Vagina (tissue), 2 donors: Measurements from ENCODE around the gene BTRC. TPM values are rescaled to one million over a fixed set of nuclear protein-coding genes. Genes with fewer than 3 reads are reported as not detected.
"Not testable (repeated sequence)": the region's sequence is repeated elsewhere in the genome, so short reads cannot be mapped to it uniquely, and the experiment has no call there.

ENCODE experiments used
- DNase-seq, 2 donors: peaks; one replicate each; pipeline ENCODE4 v3.0.0-alpha.2; 2017; ENCODE audit errors: extremely low spot score in 2 of 2
- H3K27ac ChIP-seq: fragments of 200-600 bp; sonication (generic); one replicate; pipeline ENCODE4 v1.5.1; 2019
- H3K27me3 ChIP-seq: fragments of 200-600 bp; sonication (generic); one replicate; pipeline ENCODE4 v1.5.1; 2019
- H3K36me3 ChIP-seq, 2 donors: fragments of 200-600 bp; sonication (generic); one replicate each; pipeline ENCODE4 v1.5.1; 2017 to 2019
- H3K4me1 ChIP-seq: fragments of 200-600 bp; sonication (generic); one replicate; pipeline ENCODE4 v1.5.1; 2019
- H3K4me3 ChIP-seq, 2 donors: fragments of 200-600 bp; sonication (generic); 1 replicate in 1 of 2; 2 replicates in 1 of 2; pipeline ENCODE4 v1.5.1; 2016 to 2019
- H3K9me3 ChIP-seq: fragments of 200-600 bp; sonication (generic); one replicate; pipeline ENCODE4 v1.5.1; 2019
- POLR2A ChIP-seq, 2 donors: fragments of 450-650 bp; IDR thresholded peaks; one replicate each; pipeline ENCODE4 v1.6.1; 2017; ENCODE audit warnings: antibody characterized with exemption in 2 of 2, mild to moderate bottlenecking in 2 of 2, moderate library complexity in 2 of 2
- POLR2AphosphoS5 ChIP-seq, 2 donors: sonication (generic); formaldehyde crosslinking; IDR thresholded peaks; one replicate each; pipeline ENCODE4 v1.9.0; 2017; ENCODE audit warnings: antibody characterized with exemption in 2 of 2, mild to moderate bottlenecking in 2 of 2, low read depth in 1 of 2; ENCODE audit not compliant: insufficient read depth in 1 of 2
- intact Hi-C: fragments of 100-400 bp; cut with DNase I; formaldehyde crosslinking; loops from one replicate; pipeline ENCODE4 v1.15.1; 2023
- total RNA-seq: library from RNA; depleted of rRNA; stranded (reverse); fragments of >200 nt; gene quantifications from one replicate; pipeline ENCODE4 v1.2.3, GENCODE V29; 2016
- TF ChIP-seq, protein P1 (sequence below), 3 experiments: fragments of 450-650 bp in 2 of 3; fragments of 200-600 bp in 1 of 3; sonication (generic) in 1 of 3; IDR thresholded peaks; one replicate each; pipeline ENCODE4 v1.5.1; 2017 to 2019; ENCODE audit warnings: antibody characterized with exemption in 3 of 3, mild to moderate bottlenecking in 2 of 3, moderate library complexity in 2 of 3

BTRC gene
- total RNA-seq, 1 donor from 2014 or later: 12.5 TPM

DNA sequence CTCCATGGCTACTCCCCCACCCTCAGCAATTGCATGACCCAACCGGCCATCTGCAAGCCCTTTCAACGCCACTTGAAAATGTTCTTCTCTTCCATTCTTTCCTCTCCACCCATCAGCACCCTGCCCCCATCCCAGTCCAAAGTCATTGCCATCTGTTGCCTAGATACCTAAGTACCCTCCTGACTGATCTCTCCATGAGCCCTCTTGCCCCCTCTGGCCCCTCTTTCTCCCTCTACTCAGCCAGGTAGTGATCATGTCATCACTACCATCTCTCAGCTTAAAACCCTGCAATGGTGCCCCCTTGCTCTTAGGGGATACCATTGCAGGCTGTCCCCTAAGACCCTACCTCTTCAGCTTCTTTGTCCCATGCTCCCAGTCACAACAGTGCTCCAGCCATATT lies 30.5 kb upstream of the BTRC start:
- intact Hi-C loops: no loop called here
- no peaks in the 10 kb centered on the region for H3K9me3 ChIP-seq
- H3K4me3 ChIP-seq: no peak overlapping the region
- H3K27me3 ChIP-seq: no peaks in the 10 kb centered on the region
- H3K27ac ChIP-seq: no peak overlapping the region
- DNase-seq: no peak
- no peaks in the 10 kb centered on the region for H3K36me3 ChIP-seq
- TF ChIP-seq, protein P1, sequence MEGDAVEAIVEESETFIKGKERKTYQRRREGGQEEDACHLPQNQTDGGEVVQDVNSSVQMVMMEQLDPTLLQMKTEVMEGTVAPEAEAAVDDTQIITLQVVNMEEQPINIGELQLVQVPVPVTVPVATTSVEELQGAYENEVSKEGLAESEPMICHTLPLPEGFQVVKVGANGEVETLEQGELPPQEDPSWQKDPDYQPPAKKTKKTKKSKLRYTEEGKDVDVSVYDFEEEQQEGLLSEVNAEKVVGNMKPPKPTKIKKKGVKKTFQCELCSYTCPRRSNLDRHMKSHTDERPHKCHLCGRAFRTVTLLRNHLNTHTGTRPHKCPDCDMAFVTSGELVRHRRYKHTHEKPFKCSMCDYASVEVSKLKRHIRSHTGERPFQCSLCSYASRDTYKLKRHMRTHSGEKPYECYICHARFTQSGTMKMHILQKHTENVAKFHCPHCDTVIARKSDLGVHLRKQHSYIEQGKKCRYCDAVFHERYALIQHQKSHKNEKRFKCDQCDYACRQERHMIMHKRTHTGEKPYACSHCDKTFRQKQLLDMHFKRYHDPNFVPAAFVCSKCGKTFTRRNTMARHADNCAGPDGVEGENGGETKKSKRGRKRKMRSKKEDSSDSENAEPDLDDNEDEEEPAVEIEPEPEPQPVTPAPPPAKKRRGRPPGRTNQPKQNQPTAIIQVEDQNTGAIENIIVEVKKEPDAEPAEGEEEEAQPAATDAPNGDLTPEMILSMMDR (IDR thresholded peaks at IDR 0.05): no peak
- TF ChIP-seq POLR2A (IDR thresholded peaks at IDR 0.05) (no peak), POLR2AphosphoS5 (IDR thresholded peaks at IDR 0.05; ENCODE audit: insufficient read depth in 1 of 2, low read depth in 1 of 2) (no peak)
- H3K4me1 ChIP-seq: no peaks in the 10 kb centered on the region

DNA sequence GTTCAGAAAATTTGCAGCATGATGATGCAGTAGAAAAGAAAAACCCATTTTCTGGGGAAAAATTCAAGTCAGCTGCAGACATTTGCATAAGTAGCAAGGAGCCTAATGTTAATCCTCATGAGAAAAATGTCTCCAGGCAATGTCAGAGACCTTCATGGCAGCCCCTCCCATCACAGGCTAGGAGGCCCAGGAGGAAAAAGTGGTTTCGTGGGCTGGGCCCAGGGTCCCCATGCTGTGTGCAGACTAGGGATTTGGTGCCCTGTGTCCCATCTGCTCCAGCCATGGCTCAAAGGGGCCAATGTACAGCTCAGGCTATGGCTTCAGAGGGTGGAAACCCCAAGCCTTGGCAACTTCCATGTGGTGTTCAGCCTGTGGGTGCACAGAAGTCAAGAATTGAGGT lies 26.5 kb upstream of the BTRC start:
- intact Hi-C loops, H3K9me3 ChIP-seq, H3K27ac ChIP-seq, H3K4me1 ChIP-seq, H3K4me3 ChIP-seq, DNase-seq, H3K36me3 ChIP-seq, H3K27me3 ChIP-seq: not testable (repeated sequence)

DNA sequence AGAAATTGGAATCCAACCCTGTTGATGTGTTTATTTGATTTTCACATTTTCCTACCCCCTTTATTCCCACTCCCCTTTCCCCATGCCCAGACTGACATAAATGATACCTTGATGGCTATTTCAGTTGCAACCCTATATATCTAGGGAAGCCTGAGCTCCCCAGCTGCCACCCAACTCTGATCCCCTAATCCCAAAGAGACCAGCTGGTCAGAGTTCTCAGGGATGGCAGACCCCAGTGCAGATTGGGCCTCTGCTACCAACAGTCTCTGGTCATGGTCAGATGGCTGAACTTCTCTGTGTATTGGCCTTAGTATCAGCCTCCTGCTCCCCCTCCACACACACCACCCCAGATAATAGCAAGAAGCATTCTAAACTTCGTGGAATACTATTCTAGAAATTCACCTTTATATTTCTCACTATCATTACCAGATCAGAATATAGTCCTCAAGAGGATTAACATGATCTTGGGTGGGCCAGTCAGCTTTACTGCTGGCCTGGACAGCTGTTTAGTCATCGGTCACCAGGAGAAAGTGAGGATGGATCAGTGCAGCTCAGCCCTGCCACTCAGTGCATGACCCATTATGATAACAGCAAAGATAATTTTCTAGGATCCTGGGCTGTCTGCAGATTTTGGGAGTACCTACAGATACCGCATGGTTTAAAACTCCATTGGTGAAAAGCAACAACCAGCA lies 24.5 kb upstream of the BTRC start:
- Histone ChIP-seq H3K4me1 (no peaks in the 10 kb centered on the region), H3K27ac (no peak overlapping the region), H3K9me3 (no peaks in the 10 kb centered on the region), H3K36me3 (no peaks in the 10 kb centered on the region), H3K27me3 (no peaks in the 10 kb centered on the region), H3K4me3 (no peak overlapping the region)
- DNase-seq: no peak
- TF ChIP-seq POLR2AphosphoS5 (IDR thresholded peaks at IDR 0.05; ENCODE audit: insufficient read depth in 1 of 2, low read depth in 1 of 2) (no peak), POLR2A (IDR thresholded peaks at IDR 0.05) (no peak)
- TF ChIP-seq, protein P1 (IDR thresholded peaks at IDR 0.05): no peak
- intact Hi-C loops: no loop called here

DNA sequence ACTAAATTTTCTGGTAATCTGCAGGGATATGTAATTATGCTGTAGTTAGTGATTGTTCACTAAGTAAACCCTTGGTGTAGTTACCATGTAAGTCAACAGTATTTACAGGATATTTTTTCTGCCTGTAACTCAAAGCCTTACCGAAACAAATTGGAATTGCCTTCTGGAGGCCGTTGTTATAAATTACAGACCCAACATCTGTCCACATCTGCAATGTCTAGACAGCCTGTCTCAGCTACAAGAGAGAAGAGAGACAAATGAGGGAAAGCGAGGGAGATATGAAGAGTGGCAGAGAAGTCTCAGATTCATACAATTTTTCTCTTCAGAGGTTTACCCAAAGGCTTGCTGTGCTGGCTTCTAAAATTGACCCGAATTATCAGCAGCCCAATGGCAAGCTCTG lies 23.7 kb upstream of the BTRC start:
- no peak for DNase-seq
- Histone ChIP-seq H3K4me3 (no peak overlapping the region), H3K9me3 (no peaks in the 10 kb centered on the region), H3K27ac (no peak overlapping the region), H3K4me1 (no peaks in the 10 kb centered on the region), H3K27me3 (no peaks in the 10 kb centered on the region), H3K36me3 (no peaks in the 10 kb centered on the region)
- TF ChIP-seq POLR2A (IDR thresholded peaks at IDR 0.05): no peak
- TF ChIP-seq POLR2AphosphoS5 (IDR thresholded peaks at IDR 0.05; ENCODE audit: insufficient read depth in 1 of 2, low read depth in 1 of 2): no peak
- TF ChIP-seq, protein P1 (IDR thresholded peaks at IDR 0.05): no peak
- intact Hi-C loops: no loop called here

DNA sequence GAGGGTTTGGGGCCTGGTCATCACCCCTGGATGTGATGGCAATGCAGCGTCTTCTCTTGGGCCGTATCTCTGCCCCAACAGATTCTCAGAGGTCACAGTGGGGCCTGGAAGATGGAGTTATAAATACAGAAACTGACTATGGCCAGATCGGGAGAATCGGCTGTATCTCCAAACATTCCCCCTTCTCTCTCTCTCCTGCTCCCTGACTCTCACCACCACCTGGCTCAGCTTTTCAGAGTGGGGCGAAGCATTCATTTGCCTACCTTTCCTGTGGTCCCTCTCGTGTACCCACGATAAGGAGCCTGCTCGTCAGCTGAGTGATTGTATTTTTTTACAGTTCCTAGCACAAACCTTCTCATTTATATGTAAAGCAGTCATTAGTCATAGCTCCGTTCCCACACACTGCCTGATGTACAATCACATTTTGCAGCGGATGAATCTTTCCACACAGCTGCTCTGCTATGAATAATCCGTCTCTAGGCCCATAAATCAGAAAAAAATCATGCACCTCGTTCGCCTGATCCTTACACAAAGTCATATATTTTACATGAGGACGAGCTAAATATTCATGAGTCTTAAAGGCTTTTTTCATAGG lies 23.2 kb upstream of the BTRC start:
- TF ChIP-seq POLR2AphosphoS5 (IDR thresholded peaks at IDR 0.05; ENCODE audit: insufficient read depth in 1 of 2, low read depth in 1 of 2): no peak
- TF ChIP-seq POLR2A (IDR thresholded peaks at IDR 0.05): no peak
- TF ChIP-seq, protein P1 (IDR thresholded peaks at IDR 0.05): no peak
- no peak for DNase-seq
- no peaks in the 10 kb centered on the region for H3K36me3 ChIP-seq

More for the DNA sequence above, 23.2 kb upstream of the BTRC start:
- no peaks in the 10 kb centered on the region for H3K4me1 ChIP-seq
- intact Hi-C loops: no loop called here
- no peaks in the 10 kb centered on the region for H3K27me3 ChIP-seq
- H3K9me3 ChIP-seq: no peaks in the 10 kb centered on the region
- H3K4me3 ChIP-seq: no peak overlapping the region
- H3K27ac ChIP-seq: no peak overlapping the region
